WERI-Rb-1 (cell line): ENCODE measurements around the gene RNASE8.
A peak's percentile ranks its signal among the peaks of the same experiment; 100 is the strongest.

Source experiments
- DNase-seq: peaks from one replicate; pipeline ENCODE4 v3.0.0-alpha.2; 2020
- H3K27ac ChIP-seq: fragments of 250-450 bp; sonication (Bioruptor Pico); 2 replicates; pipeline ENCODE4 v1.5.1; 2020; ENCODE audit warnings: mild to moderate bottlenecking, moderate library complexity
- H3K27me3 ChIP-seq: fragments of 250-450 bp; sonication (Bioruptor Pico); 2 replicates; pipeline ENCODE4 v1.5.1; 2021; ENCODE audit warnings: mild to moderate bottlenecking, low read depth, moderate library complexity; ENCODE audit not compliant: insufficient read depth, severe bottlenecking
- H3K36me3 ChIP-seq: fragments of 250-450 bp; sonication (Bioruptor Pico); 2 replicates; pipeline ENCODE4 v1.5.1; 2020; ENCODE audit warnings: mild to moderate bottlenecking, moderate library complexity
- H3K4me3 ChIP-seq: 2 replicates; pipeline ENCODE4 v1.5.1; 2011; ENCODE audit warnings: low read depth, mild to moderate bottlenecking, control low read depth, low read length
- H3K9me3 ChIP-seq: fragments of 250-450 bp; sonication (Bioruptor Pico); 2 replicates; pipeline ENCODE4 v1.5.1; 2021; ENCODE audit warnings: mild to moderate bottlenecking, moderate library complexity; ENCODE audit not compliant: severe bottlenecking
- CTCF ChIP-seq: IDR thresholded peaks from 2 replicates; pipeline ENCODE4 v1.5.1; 2011; ENCODE audit warnings: low read depth, mild to moderate bottlenecking, control low read depth, inconsistent platforms, low read length

RNASE8 gene

GRCh38 chr14:21071225-21072030, 13.8 kb downstream of the RNASE8 start:
- no peak for TF ChIP-seq CTCF
- no peaks in the 10 kb centered on the region for H3K9me3 ChIP-seq

GRCh38 chr14:21072031-21072473, 14.4 kb downstream of the RNASE8 start:
- peak overlapping the region; percentile 83; the same call in 1 of the 2 replicates for H3K27ac ChIP-seq
- no peak for DNase-seq
- no peak for TF ChIP-seq CTCF
- no peaks in the 10 kb centered on the region for H3K27me3 ChIP-seq
- peak overlapping the region; percentile 74 for H3K4me3 ChIP-seq
- H3K9me3 ChIP-seq = no peaks in the 10 kb centered on the region
- H3K36me3 ChIP-seq = peaks cover 25% of the 10 kb centered on the region

More at GRCh38 chr14:21071225-21072030, 13.8 kb downstream of the RNASE8 start:
- peak; percentile 88 for DNase-seq
- Histone ChIP-seq H3K27ac (peak overlapping the region; percentile 83), H3K4me3 (peak overlapping the region; percentile 74), H3K36me3 (peaks cover 20% of the 10 kb centered on the region), H3K27me3 (no peaks in the 10 kb centered on the region)

GRCh38 chr14:21072781-21073339, 15.2 kb downstream of the RNASE8 start:
- H3K36me3 ChIP-seq = peaks cover 25% of the 10 kb centered on the region
- H3K9me3 ChIP-seq = no peaks in the 10 kb centered on the region
- DNase-seq = no peak
- no peak overlapping the region for H3K4me3 ChIP-seq
- H3K27me3 ChIP-seq = no peaks in the 10 kb centered on the region
- no peak overlapping the region for H3K27ac ChIP-seq
- TF ChIP-seq CTCF = no peak

- no peak for DNase-seq
- Histone ChIP-seq H3K36me3 (peaks cover 32% of the 10 kb centered on the region), H3K4me3 (no peak overlapping the region), H3K27ac (no peak overlapping the region), H3K9me3 (no peaks in the 10 kb centered on the region), H3K27me3 (no peaks in the 10 kb centered on the region)
- no peak for TF ChIP-seq CTCF
These were observed 16.3 kb downstream of the RNASE8 start for GRCh38 chr14:21073921-21074320.

- H3K9me3 ChIP-seq = no peaks in the 10 kb centered on the region
- peaks cover 35% of the 10 kb centered on the region for H3K36me3 ChIP-seq
These were observed 17.0 kb downstream of the RNASE8 start for GRCh38 chr14:21074398-21075272.

More at GRCh38 chr14:21074398-21075272, 17.0 kb downstream of the RNASE8 start:
- TF ChIP-seq CTCF = no peak
- DNase-seq = no peak
- H3K4me3 ChIP-seq = no peak overlapping the region
- H3K27me3 ChIP-seq = no peaks in the 10 kb centered on the region
- no peak overlapping the region for H3K27ac ChIP-seq
